H1 (cell line): ENCODE data around the gene LRRC14B. TPM values are rescaled to one million over a fixed set of nuclear protein-coding genes. Genes with fewer than 3 reads are reported as not detected.
A peak's percentile ranks its signal among the peaks of the same experiment; 100 is the strongest.

Source experiments
- CTCF ChIA-PET: fragments of 300-600 bp; sonication (Branson Sonifier 250); formaldehyde crosslinking; loops from one replicate; lab custom pipeline; 2021; ENCODE audit not compliant: partially characterized antibody; lab: Charles Lee
- POLR2A ChIA-PET: fragments of 300-600 bp; sonication (Branson Sonifier 250); formaldehyde crosslinking; loops from one replicate; lab custom pipeline; 2021; ENCODE audit warnings: inconsistent platforms; ENCODE audit not compliant: partially characterized antibody; lab: Charles Lee
- DNase-seq, 2 experiments: peaks; one replicate each; pipeline versions ENCODE4 v3.0.0 to v3.0.0-alpha.2; 2010 to 2022; ENCODE audit warnings: low spot score in 2 of 2, low read depth in 1 of 2, mixed read lengths in 1 of 2
- FAIRE-seq: peaks from 2 replicates; lab custom pipeline; 2011; peaks lifted over from hg19 to GRCh38; lab: Jason Lieb, UNC
- H2AFZ ChIP-seq: 2 replicates; pipeline ENCODE4 v1.8.1; 2012; ENCODE audit warnings: low read length, inconsistent platforms
- H2AK5ac ChIP-seq: 2 replicates; pipeline ENCODE4 v1.6.1; 2013; ENCODE audit warnings: low read depth, low read length
- H2BK120ac ChIP-seq: replicated peaks from 2 replicates; pipeline ENCODE3; 2013; ENCODE audit warnings: low read depth, low read length, inconsistent platforms
- H2BK12ac ChIP-seq: 2 replicates; pipeline ENCODE4 v1.6.1; 2013; ENCODE audit warnings: low read depth, low read length
- H2BK15ac ChIP-seq: 2 replicates; pipeline ENCODE4 v1.6.1; 2013; ENCODE audit warnings: low read length
- H2BK20ac ChIP-seq: 2 replicates; pipeline ENCODE4 v1.6.1; 2013; ENCODE audit warnings: low read length
- H2BK5ac ChIP-seq: 2 replicates; pipeline ENCODE4 v1.6.1; 2013; ENCODE audit warnings: low read depth, low read length
- H3K14ac ChIP-seq: 2 replicates; pipeline ENCODE4 v1.6.1; 2013; ENCODE audit warnings: inconsistent platforms; ENCODE audit not compliant: insufficient read length
- H3K18ac ChIP-seq: 2 replicates; pipeline ENCODE4 v1.6.1; 2013; ENCODE audit warnings: low read length; ENCODE audit errors: extremely low read depth
- H3K23ac ChIP-seq: 2 replicates; pipeline ENCODE4 v1.6.1; 2013; ENCODE audit warnings: inconsistent platforms; ENCODE audit not compliant: insufficient read length
- H3K23me2 ChIP-seq: 2 replicates; pipeline ENCODE4 v1.6.1; 2013; ENCODE audit warnings: low read depth, low read length
- H3K27ac ChIP-seq: 2 replicates; pipeline ENCODE4 v1.6.1; 2011; ENCODE audit warnings: low read depth, low read length, inconsistent platforms
- H3K27me3 ChIP-seq, 4 experiments: replicated peaks in 1 of 4; 1 replicate in 1 of 4; 2 replicates in 3 of 4; pipeline versions ENCODE4 v1.6.1 to v1.8.1; 2011 to 2013; ENCODE audit warnings: low read length in 3 of 4, mild to moderate bottlenecking in 3 of 4, inconsistent platforms in 2 of 4, mixed read lengths in 2 of 4, moderate library complexity in 1 of 4; ENCODE audit not compliant: control insufficient read depth in 3 of 4, insufficient read depth in 3 of 4; ENCODE audit errors: extremely low read depth in 1 of 4
- H3K36me3 ChIP-seq, 4 experiments: 2 replicates each; pipeline versions ENCODE4 v1.6.1 to v1.8.1; 2011 to 2013; ENCODE audit warnings: mild to moderate bottlenecking in 4 of 4, low read length in 3 of 4, moderate library complexity in 2 of 4, control low read depth in 1 of 4, inconsistent platforms in 1 of 4; ENCODE audit not compliant: insufficient read depth in 4 of 4, control insufficient read depth in 2 of 4
- H3K4ac ChIP-seq: replicated peaks from 2 replicates; pipeline ENCODE3; 2013; ENCODE audit warnings: low read length, low read depth, mixed read lengths, inconsistent platforms; ENCODE audit not compliant: insufficient read length
- H3K4me1 ChIP-seq, 4 experiments: replicated peaks in 1 of 4; 1 replicate in 1 of 4; 2 replicates in 3 of 4; pipeline versions ENCODE4 v1.6.1 to v1.8.1; 2011 to 2013; ENCODE audit warnings: low read length in 3 of 4, inconsistent platforms in 2 of 4, mixed read lengths in 1 of 4; ENCODE audit not compliant: insufficient read depth in 4 of 4, control insufficient read depth in 3 of 4
- H3K4me2 ChIP-seq, 2 experiments: 2 replicates each; pipeline versions ENCODE4 v1.6.1 to v1.8.1; 2011 to 2013; ENCODE audit warnings: low read depth in 2 of 2, low read length in 2 of 2, control low read depth in 1 of 2, inconsistent platforms in 1 of 2, mild to moderate bottlenecking in 1 of 2; ENCODE audit not compliant: insufficient read depth in 1 of 2
- H3K4me3 ChIP-seq, 4 experiments: fragments of 200-600, 300-600 bp in 1 of 4; sonication (generic), shearing (Covaris generic), sonication (Bioruptor Twin) in 1 of 4; 2 replicates each; pipeline versions ENCODE4 v1.5.1 to v1.8.1; 2011 to 2016; ENCODE audit warnings: low read length in 4 of 4, low read depth in 3 of 4, control low read depth in 2 of 4, inconsistent platforms in 2 of 4, mild to moderate bottlenecking in 2 of 4, mixed read lengths in 1 of 4, moderate library complexity in 1 of 4; ENCODE audit not compliant: insufficient read depth in 2 of 4; ENCODE audit errors: extremely low read depth in 1 of 4
- H3K56ac ChIP-seq: replicated peaks from 2 replicates; pipeline ENCODE3; 2013; ENCODE audit warnings: low read depth, mild to moderate bottlenecking, mixed read lengths, low read length, inconsistent platforms; ENCODE audit not compliant: insufficient read length
- H3K79me1 ChIP-seq: 2 replicates; pipeline ENCODE4 v1.6.1; 2013; ENCODE audit warnings: low read depth, low read length, control low read depth
- H3K79me2 ChIP-seq, 2 experiments: 2 replicates each; pipeline versions ENCODE4 v1.6.1 to v1.8.1; 2012 to 2013; ENCODE audit warnings: low read length in 2 of 2, mild to moderate bottlenecking in 2 of 2, inconsistent platforms in 1 of 2; ENCODE audit not compliant: insufficient read depth in 2 of 2, control insufficient read depth in 1 of 2
- H3K9ac ChIP-seq, 4 experiments: replicated peaks in 1 of 4; 1 replicate in 1 of 4; 2 replicates in 3 of 4; pipeline versions ENCODE4 v1.6.1 to v1.8.1; 2011 to 2013; ENCODE audit warnings: low read depth in 3 of 4, low read length in 3 of 4, control low read depth in 2 of 4, mild to moderate bottlenecking in 2 of 4, moderate library complexity in 2 of 4, inconsistent platforms in 1 of 4; ENCODE audit errors: extremely low read depth in 1 of 4
- H3K9me3 ChIP-seq, 2 experiments: 2 replicates each; pipeline versions ENCODE4 v1.6.1 to v1.8.1; 2012 to 2013; ENCODE audit warnings: mild to moderate bottlenecking in 2 of 2, moderate library complexity in 2 of 2, control low read depth in 1 of 2, inconsistent platforms in 1 of 2, low read depth in 1 of 2, low read length in 1 of 2, mixed read lengths in 1 of 2; ENCODE audit not compliant: insufficient read depth in 2 of 2
- H4K20me1 ChIP-seq, 2 experiments: replicated peaks in 1 of 2; 2 replicates each; pipeline versions ENCODE3 to v1.8.1; 2011 to 2013; ENCODE audit warnings: inconsistent platforms in 2 of 2, low read length in 2 of 2, mild to moderate bottlenecking in 1 of 2; ENCODE audit not compliant: insufficient read depth in 2 of 2, control insufficient read depth in 1 of 2
- H4K5ac ChIP-seq: 2 replicates; pipeline ENCODE4 v1.6.1; 2013; ENCODE audit warnings: low read length, low read depth, mixed read lengths, inconsistent platforms; ENCODE audit not compliant: insufficient read length
- H4K8ac ChIP-seq: 2 replicates; pipeline ENCODE4 v1.8.0; 2013; ENCODE audit warnings: mild to moderate bottlenecking, moderate library complexity, low read length, inconsistent platforms; ENCODE audit not compliant: insufficient read depth; ENCODE audit errors: extremely low read depth
- H4K91ac ChIP-seq: replicated peaks from 2 replicates; pipeline ENCODE3; 2013; ENCODE audit warnings: low read length, mixed read lengths, inconsistent platforms; ENCODE audit not compliant: insufficient read length
- ASH2L ChIP-seq: fragments of 200-600, 300-600 bp; sonication (generic); IDR thresholded peaks from one replicate; pipeline ENCODE4 v1.7.1; 2017; ENCODE audit warnings: low read length
- BRCA1 ChIP-seq: IDR thresholded peaks from 2 replicates; pipeline ENCODE4 v1.6.1; 2012; ENCODE audit warnings: low read depth, low read length, improper control_type of control experiment
- CBX5 ChIP-seq: fragments of 300-800, 300-1000 bp; sonication (generic); IDR thresholded peaks from 2 replicates; pipeline ENCODE4 v1.7.1; 2016; ENCODE audit warnings: antibody characterized with exemption, low read length, low read depth
- CEBPB ChIP-seq: IDR thresholded peaks from 2 replicates; pipeline ENCODE4 v1.6.1; 2012; ENCODE audit warnings: low read depth, low read length
- CREB1 ChIP-seq: IDR thresholded peaks from 2 replicates; pipeline ENCODE4 v1.6.1; 2012; ENCODE audit warnings: inconsistent platforms
- EZH2 ChIP-seq: fragments of 200-600 bp; sonication (generic); IDR thresholded peaks from 2 replicates; pipeline ENCODE4 v1.7.1; 2012; ENCODE audit warnings: low read depth, mild to moderate bottlenecking, moderate library complexity, low read length, inconsistent platforms; ENCODE audit not compliant: severe bottlenecking
- SIRT6 ChIP-seq: IDR thresholded peaks from one replicate; pipeline ENCODE4 v1.7.1; 2012; ENCODE audit warnings: low read length, inconsistent platforms
- SIX5 ChIP-seq: IDR thresholded peaks from 2 replicates; pipeline ENCODE4 v1.6.1; 2011; ENCODE audit warnings: mild to moderate bottlenecking, low read depth, low read length
- SP4 ChIP-seq: IDR thresholded peaks from 2 replicates; pipeline ENCODE4 v1.6.1; 2012; ENCODE audit warnings: low read length, inconsistent platforms
- TEAD4 ChIP-seq: IDR thresholded peaks from 2 replicates; pipeline ENCODE4 v1.6.1; 2012; ENCODE audit warnings: low read depth, low read length, inconsistent platforms, mixed read lengths
- WGBS, 2 experiments: shearing (Covaris generic) in 1 of 2; methylation state at CpG; one replicate each; pipeline versions ENCODE4 v1.1.6 to v1.1.7; 2013 to 2015; ENCODE audit warnings: low lambda C conversion rate in 2 of 2, mixed read lengths in 2 of 2, inconsistent platforms in 1 of 2, low coverage in 1 of 2, missing lambda C conversion rate in 1 of 2; ENCODE audit not compliant: insufficient replicate concordance in 2 of 2, insufficient coverage in 1 of 2, insufficient read length in 1 of 2; ENCODE audit errors: extremely low coverage in 1 of 2, missing lambda C conversion rate in 1 of 2; 5-methylcytosine and 5-hydroxymethylcytosine counted together
- polyA plus RNA-seq, 7 experiments: library from polyadenylated mRNA; depleted of rRNA in 3 of 7; stranded (reverse) in 5 of 7; unstranded in 2 of 7; fragments of >200 nt in 5 of 7; fragments of 200-250 nt in 2 of 7; gene quantifications; 1 replicate in 5 of 7; 2 replicates in 1 of 7; 4 replicates in 1 of 7; pipeline versions ENCODE4 v1.2.1 to v1.2.3, GENCODE V29; 2011 to 2013; ENCODE audit warnings: missing spikeins in 2 of 7, mixed read lengths in 2 of 7
- total RNA-seq: library from RNA; stranded (reverse); fragmentation: NEBNext Ultra II Directional; extraction: Animal tissue kit (Norgen Biotek cat#: 25700); gene quantifications from 2 replicates; pipeline ENCODE4 v1.2.1, GENCODE V29; 2021
- TF ChIP-seq, protein P1 (sequence below): IDR thresholded peaks from 2 replicates; pipeline ENCODE4 v1.6.1; 2012; ENCODE audit warnings: low read length, inconsistent platforms

LRRC14B gene
- total and polyA plus RNA-seq, 2 of the 8 experiments (the other 6 are each of a cell fraction or from before 2014, with no cell fraction given), result not detected

DNA sequence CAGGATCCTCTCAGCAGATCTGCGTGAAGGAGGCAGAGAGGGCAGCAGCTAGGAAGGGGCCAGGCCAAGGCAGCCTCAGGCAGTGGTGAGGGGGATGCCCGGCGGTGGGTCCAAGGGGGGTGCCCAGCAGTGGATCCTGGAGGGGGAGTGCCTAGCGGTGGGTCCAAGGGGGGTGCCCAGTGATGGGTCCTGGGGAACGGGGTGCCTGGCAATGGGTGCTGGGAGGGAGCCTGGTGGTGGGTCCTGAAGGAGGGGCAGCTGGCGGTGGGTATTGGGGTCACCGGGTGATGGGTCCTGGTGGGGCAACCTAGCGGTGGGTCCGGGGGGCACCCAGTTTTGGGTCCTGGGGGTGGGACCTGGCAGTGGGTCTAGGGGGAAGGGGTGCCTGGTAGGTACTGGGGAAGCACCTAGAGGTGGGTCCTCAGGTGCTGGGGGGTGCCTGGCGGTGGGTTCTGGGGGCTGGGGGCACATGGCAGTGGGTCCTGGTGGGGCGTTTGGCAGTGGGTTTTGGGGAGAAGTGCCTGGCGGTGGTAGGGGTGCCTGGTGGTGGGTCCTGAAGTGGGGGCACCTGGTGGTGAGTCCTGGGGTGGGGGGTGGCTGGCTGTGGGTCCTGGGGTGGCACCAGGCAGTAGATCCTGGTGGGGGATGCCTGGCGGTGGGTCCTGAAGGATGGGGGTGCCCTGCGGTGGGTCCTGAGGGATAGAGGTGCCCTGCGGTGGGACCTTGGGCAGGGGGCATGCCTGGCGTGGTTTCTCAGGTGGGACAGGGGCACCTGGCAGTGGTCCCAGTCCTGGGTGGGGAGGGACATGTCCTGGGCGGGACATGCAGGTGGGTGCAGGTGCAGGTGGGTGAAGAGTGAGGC lies 1.9 kb downstream of the LRRC14B start:
- Histone ChIP-seq H3K79me1 (no peaks in the 10 kb centered on the region; the same call in 1 of the 2 replicates), H3K56ac (no peak overlapping the region), H2BK120ac (no peak overlapping the region), H4K91ac (no peak overlapping the region), H3K9me3 (no peaks in the 10 kb centered on the region), H3K9ac (no peak overlapping the region), H3K27ac (no peak overlapping the region), H3K4me1 (peaks cover 0 to 9% (median 5%) of the 10 kb centered on the region in 4 experiments; a peak in 5 of 7 replicates), H2BK12ac (no peak overlapping the region), H3K4ac (no peak overlapping the region), H3K79me2 (no peaks in the 10 kb centered on the region), H4K8ac (peak overlapping the region; percentile 25; the same call in 1 of the 2 replicates), H3K23ac (no peak overlapping the region), H3K4me3 (no peak overlapping the region), H2BK5ac (no peak overlapping the region), H3K18ac (no peak overlapping the region), H4K20me1 (peaks cover 0 to 10% of the 10 kb centered on the region in 2 experiments), H2BK15ac (no peak overlapping the region), H2BK20ac (no peak overlapping the region), H2AFZ (no peak overlapping the region), H3K14ac (no peak overlapping the region), H3K27me3 (no peaks in the 10 kb centered on the region), H3K36me3 (no peaks in the 10 kb centered on the region), H4K5ac (no peak overlapping the region)
- FAIRE-seq, result no peak
- ChIA-PET POLR2A (interaction anchor here (0.8 to 3.1 kb wide), 3 partner anchors 10 to 25 kb away, joined by 4 to 11 read pairs (median 4); partner anchors contain the start of genes CCDC127 and SDHA), CTCF (interaction anchor here (0.7 to 1.9 kb wide), 4 partner anchors 10 to 123 kb away, joined by 3 to 5 read pairs (median 4); no protein-coding TSS in a partner anchor)
- WGBS, 2 experiments, result 99% methylated on average over 7 of the region's 17 CpGs; no CpG with 5 or more reads in 1 of the 2 experiments
- no peak for DNase-seq
- no peak for TF ChIP-seq CBX5
- TF ChIP-seq SIRT6, result no peak
- TF ChIP-seq EZH2, result no peak
- TF ChIP-seq BRCA1, result no peak
- no peak for TF ChIP-seq ASH2L
- no peak for TF ChIP-seq TEAD4
- TF ChIP-seq CREB1, result no peak
- TF ChIP-seq CEBPB, result no peak
- TF ChIP-seq SIX5, result no peak
- no peak for TF ChIP-seq SP4
- TF ChIP-seq, protein P1, sequence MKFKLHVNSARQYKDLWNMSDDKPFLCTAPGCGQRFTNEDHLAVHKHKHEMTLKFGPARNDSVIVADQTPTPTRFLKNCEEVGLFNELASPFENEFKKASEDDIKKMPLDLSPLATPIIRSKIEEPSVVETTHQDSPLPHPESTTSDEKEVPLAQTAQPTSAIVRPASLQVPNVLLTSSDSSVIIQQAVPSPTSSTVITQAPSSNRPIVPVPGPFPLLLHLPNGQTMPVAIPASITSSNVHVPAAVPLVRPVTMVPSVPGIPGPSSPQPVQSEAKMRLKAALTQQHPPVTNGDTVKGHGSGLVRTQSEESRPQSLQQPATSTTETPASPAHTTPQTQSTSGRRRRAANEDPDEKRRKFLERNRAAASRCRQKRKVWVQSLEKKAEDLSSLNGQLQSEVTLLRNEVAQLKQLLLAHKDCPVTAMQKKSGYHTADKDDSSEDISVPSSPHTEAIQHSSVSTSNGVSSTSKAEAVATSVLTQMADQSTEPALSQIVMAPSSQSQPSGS, result no peak
- TF ChIP-seq, all 59 proteins: peak for 0
- Histone ChIP-seq H3K23me2 (no peaks in the 10 kb centered on the region), H3K4me2 (no peak overlapping the region), H2AK5ac (no peak overlapping the region)
